ENCODE results near the gene HPRT1. TPM values are rescaled to one million over a fixed set of nuclear protein-coding genes. Genes with fewer than 3 reads are reported as not detected.

HPRT1 gene
- total RNA-seq, 1 experiment from 2014 or later, result 38.2 TPM

DNA sequence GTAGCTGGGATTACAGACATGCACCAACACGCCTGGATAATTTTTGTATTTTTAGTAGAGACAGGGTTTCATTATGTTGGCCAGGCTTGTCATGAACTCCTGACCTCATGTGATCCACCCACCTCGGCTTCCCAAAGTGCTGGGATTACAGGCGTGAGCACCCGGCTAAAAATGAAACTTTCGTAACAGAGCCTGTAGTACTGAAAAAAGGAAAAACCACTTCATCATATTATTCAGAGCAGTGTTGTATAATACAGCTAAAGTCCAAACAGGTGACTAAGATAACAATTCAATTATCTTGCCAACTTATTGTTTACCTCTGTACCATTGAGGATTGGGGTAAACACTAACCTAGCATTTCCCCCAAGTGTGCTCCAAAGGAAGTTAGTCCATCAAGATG, 43.9 kb upstream of the HPRT1 start (continued):
- TF ChIP-seq, protein P1, sequence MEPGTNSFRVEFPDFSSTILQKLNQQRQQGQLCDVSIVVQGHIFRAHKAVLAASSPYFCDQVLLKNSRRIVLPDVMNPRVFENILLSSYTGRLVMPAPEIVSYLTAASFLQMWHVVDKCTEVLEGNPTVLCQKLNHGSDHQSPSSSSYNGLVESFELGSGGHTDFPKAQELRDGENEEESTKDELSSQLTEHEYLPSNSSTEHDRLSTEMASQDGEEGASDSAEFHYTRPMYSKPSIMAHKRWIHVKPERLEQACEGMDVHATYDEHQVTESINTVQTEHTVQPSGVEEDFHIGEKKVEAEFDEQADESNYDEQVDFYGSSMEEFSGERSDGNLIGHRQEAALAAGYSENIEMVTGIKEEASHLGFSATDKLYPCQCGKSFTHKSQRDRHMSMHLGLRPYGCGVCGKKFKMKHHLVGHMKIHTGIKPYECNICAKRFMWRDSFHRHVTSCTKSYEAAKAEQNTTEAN (CRISPR knock-in tag; IDR thresholded peaks at IDR 0.05), result no peak
- TF ChIP-seq, protein P2, sequence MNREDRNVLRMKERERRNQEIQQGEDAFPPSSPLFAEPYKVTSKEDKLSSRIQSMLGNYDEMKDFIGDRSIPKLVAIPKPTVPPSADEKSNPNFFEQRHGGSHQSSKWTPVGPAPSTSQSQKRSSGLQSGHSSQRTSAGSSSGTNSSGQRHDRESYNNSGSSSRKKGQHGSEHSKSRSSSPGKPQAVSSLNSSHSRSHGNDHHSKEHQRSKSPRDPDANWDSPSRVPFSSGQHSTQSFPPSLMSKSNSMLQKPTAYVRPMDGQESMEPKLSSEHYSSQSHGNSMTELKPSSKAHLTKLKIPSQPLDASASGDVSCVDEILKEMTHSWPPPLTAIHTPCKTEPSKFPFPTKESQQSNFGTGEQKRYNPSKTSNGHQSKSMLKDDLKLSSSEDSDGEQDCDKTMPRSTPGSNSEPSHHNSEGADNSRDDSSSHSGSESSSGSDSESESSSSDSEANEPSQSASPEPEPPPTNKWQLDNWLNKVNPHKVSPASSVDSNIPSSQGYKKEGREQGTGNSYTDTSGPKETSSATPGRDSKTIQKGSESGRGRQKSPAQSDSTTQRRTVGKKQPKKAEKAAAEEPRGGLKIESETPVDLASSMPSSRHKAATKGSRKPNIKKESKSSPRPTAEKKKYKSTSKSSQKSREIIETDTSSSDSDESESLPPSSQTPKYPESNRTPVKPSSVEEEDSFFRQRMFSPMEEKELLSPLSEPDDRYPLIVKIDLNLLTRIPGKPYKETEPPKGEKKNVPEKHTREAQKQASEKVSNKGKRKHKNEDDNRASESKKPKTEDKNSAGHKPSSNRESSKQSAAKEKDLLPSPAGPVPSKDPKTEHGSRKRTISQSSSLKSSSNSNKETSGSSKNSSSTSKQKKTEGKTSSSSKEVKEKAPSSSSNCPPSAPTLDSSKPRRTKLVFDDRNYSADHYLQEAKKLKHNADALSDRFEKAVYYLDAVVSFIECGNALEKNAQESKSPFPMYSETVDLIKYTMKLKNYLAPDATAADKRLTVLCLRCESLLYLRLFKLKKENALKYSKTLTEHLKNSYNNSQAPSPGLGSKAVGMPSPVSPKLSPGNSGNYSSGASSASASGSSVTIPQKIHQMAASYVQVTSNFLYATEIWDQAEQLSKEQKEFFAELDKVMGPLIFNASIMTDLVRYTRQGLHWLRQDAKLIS (CRISPR knock-in tag; IDR thresholded peaks at IDR 0.05; ENCODE audit: borderline replicate concordance), result no peak
- TF ChIP-seq, protein P3, sequence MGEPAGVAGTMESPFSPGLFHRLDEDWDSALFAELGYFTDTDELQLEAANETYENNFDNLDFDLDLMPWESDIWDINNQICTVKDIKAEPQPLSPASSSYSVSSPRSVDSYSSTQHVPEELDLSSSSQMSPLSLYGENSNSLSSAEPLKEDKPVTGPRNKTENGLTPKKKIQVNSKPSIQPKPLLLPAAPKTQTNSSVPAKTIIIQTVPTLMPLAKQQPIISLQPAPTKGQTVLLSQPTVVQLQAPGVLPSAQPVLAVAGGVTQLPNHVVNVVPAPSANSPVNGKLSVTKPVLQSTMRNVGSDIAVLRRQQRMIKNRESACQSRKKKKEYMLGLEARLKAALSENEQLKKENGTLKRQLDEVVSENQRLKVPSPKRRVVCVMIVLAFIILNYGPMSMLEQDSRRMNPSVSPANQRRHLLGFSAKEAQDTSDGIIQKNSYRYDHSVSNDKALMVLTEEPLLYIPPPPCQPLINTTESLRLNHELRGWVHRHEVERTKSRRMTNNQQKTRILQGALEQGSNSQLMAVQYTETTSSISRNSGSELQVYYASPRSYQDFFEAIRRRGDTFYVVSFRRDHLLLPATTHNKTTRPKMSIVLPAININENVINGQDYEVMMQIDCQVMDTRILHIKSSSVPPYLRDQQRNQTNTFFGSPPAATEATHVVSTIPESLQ (CRISPR knock-in tag; IDR thresholded peaks at IDR 0.05), result no peak
- TF ChIP-seq ATF1 (CRISPR knock-in tag; IDR thresholded peaks at IDR 0.05) (no peak), GTF2I (CRISPR knock-in tag; conservative IDR thresholded peaks at IDR 0.05) (no peak), EMX1 (CRISPR knock-in tag; IDR thresholded peaks at IDR 0.05) (no peak), CREB1 (CRISPR knock-in tag; IDR thresholded peaks at IDR 0.05) (no peak)

DNA sequence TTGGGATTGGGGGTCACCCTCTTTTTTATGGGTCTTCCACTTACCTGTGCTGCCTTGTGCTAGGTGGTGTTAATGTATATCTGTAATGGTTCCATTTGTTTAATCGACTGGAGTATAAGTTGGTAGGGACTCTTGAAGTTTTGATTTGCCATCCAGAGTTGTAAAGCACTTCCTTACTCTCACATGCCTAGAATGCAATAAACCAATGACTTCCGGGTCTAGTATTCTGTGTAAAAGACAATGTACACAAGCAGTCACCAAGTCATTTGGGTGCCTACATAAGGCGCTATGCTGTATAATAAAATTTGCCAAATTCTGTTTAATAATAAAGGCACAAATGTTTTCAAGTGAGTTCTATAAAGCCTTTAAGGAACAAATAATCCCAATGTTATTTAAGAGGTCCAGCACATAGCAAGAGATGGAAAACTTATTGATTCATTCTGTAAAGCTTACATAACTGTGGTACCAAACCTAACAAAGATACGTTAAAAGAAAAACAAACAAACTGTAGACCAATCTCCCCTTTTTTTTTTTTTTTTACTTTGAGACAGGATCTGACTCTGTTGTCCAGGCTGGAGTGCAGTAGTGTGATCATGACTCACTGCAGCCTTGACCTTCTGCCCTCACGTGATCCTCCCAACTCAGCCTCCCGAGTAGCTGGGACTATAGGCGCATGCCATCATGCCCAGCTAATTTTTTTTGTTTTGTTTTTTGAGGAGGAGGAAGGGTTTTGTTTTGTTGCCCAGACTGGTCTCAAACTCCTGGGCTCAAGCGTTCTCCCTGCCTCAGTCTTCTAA, 41.5 kb upstream of the HPRT1 start:
- no peaks in the 10 kb centered on the region for H3K27me3 Mint-ChIP-seq (ENCODE audit: low read depth)
- no peak for ATAC-seq
- TF ChIP-seq, protein P4, sequence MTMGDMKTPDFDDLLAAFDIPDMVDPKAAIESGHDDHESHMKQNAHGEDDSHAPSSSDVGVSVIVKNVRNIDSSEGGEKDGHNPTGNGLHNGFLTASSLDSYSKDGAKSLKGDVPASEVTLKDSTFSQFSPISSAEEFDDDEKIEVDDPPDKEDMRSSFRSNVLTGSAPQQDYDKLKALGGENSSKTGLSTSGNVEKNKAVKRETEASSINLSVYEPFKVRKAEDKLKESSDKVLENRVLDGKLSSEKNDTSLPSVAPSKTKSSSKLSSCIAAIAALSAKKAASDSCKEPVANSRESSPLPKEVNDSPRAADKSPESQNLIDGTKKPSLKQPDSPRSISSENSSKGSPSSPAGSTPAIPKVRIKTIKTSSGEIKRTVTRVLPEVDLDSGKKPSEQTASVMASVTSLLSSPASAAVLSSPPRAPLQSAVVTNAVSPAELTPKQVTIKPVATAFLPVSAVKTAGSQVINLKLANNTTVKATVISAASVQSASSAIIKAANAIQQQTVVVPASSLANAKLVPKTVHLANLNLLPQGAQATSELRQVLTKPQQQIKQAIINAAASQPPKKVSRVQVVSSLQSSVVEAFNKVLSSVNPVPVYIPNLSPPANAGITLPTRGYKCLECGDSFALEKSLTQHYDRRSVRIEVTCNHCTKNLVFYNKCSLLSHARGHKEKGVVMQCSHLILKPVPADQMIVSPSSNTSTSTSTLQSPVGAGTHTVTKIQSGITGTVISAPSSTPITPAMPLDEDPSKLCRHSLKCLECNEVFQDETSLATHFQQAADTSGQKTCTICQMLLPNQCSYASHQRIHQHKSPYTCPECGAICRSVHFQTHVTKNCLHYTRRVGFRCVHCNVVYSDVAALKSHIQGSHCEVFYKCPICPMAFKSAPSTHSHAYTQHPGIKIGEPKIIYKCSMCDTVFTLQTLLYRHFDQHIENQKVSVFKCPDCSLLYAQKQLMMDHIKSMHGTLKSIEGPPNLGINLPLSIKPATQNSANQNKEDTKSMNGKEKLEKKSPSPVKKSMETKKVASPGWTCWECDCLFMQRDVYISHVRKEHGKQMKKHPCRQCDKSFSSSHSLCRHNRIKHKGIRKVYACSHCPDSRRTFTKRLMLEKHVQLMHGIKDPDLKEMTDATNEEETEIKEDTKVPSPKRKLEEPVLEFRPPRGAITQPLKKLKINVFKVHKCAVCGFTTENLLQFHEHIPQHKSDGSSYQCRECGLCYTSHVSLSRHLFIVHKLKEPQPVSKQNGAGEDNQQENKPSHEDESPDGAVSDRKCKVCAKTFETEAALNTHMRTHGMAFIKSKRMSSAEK (CRISPR knock-in tag; IDR thresholded peaks at IDR 0.05; ENCODE audit: borderline replicate concordance), result no peak
- TF ChIP-seq, protein P5, sequence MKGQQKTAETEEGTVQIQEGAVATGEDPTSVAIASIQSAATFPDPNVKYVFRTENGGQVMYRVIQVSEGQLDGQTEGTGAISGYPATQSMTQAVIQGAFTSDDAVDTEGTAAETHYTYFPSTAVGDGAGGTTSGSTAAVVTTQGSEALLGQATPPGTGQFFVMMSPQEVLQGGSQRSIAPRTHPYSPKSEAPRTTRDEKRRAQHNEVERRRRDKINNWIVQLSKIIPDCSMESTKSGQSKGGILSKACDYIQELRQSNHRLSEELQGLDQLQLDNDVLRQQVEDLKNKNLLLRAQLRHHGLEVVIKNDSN (CRISPR knock-in tag; IDR thresholded peaks at IDR 0.05), result no peak
- TF ChIP-seq, protein P6, sequence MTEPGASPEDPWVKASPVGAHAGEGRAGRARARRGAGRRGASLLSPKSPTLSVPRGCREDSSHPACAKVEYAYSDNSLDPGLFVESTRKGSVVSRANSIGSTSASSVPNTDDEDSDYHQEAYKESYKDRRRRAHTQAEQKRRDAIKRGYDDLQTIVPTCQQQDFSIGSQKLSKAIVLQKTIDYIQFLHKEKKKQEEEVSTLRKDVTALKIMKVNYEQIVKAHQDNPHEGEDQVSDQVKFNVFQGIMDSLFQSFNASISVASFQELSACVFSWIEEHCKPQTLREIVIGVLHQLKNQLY (CRISPR knock-in tag; IDR thresholded peaks at IDR 0.05), result no peak
- no peak for TF ChIP-seq SMAD3 (CRISPR knock-in tag; IDR thresholded peaks at IDR 0.05; ENCODE audit: borderline replicate concordance)
- TF ChIP-seq, protein P7, sequence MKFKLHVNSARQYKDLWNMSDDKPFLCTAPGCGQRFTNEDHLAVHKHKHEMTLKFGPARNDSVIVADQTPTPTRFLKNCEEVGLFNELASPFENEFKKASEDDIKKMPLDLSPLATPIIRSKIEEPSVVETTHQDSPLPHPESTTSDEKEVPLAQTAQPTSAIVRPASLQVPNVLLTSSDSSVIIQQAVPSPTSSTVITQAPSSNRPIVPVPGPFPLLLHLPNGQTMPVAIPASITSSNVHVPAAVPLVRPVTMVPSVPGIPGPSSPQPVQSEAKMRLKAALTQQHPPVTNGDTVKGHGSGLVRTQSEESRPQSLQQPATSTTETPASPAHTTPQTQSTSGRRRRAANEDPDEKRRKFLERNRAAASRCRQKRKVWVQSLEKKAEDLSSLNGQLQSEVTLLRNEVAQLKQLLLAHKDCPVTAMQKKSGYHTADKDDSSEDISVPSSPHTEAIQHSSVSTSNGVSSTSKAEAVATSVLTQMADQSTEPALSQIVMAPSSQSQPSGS (CRISPR knock-in tag; IDR thresholded peaks at IDR 0.05; ENCODE audit: borderline replicate concordance, low read depth), result no peak
- no peak for TF ChIP-seq EMX1 (CRISPR knock-in tag; IDR thresholded peaks at IDR 0.05)
- no peak for TF ChIP-seq SMAD4 (CRISPR knock-in tag; IDR thresholded peaks at IDR 0.05)
- no peak for TF ChIP-seq MXD4 (CRISPR knock-in tag; IDR thresholded peaks at IDR 0.05; ENCODE audit: borderline replicate concordance)
- TF ChIP-seq FOXP1 (CRISPR knock-in tag; IDR thresholded peaks at IDR 0.05; ENCODE audit: borderline replicate concordance), result no peak
- TF ChIP-seq, protein P8, sequence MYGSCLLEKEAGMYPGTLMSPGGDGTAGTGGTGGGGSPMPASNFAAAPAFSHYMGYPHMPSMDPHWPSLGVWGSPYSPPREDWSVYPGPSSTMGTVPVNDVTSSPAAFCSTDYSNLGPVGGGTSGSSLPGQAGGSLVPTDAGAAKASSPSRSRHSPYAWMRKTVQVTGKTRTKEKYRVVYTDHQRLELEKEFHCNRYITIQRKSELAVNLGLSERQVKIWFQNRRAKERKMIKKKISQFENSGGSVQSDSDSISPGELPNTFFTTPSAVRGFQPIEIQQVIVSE (CRISPR knock-in tag; IDR thresholded peaks at IDR 0.05; ENCODE audit: borderline replicate concordance), result no peak
- no peak for TF ChIP-seq NFYB (CRISPR knock-in tag; conservative IDR thresholded peaks at IDR 0.05; ENCODE audit: low read depth)

More for the DNA sequence above, 41.5 kb upstream of the HPRT1 start:
- ChIA-PET CTCF (no interaction called here), POLR2A (no interaction called here)
- H3K4me1 Mint-ChIP-seq, result no peaks in the 10 kb centered on the region
- no peak overlapping the region for H3K4me3 Mint-ChIP-seq
- H3K9me3 Mint-ChIP-seq, result no peaks in the 10 kb centered on the region
- peaks cover 20% of the 10 kb centered on the region for H3K36me3 Mint-ChIP-seq
- DNase-seq (ENCODE audit: low spot score), result no peak
- no peak overlapping the region for H3K27ac Mint-ChIP-seq
